Stimulated activated CD8-positive, alpha-beta memory T cell treated with anti-CD3 and anti-CD28 coated beads, Interleukin-15, amount 100 ng/mL, for 48 hours (primary cell): ENCODE data around the gene SPOCK1.
"Not testable (repeated sequence)": the region's sequence is repeated elsewhere in the genome, so short reads cannot be mapped to it uniquely, and the experiment has no call there.

ENCODE experiments used
- DNase-seq, 2 donors: peaks; one replicate each; pipeline ENCODE4 v3.0.0-alpha.2; 2020; ENCODE audit warnings: low read depth in 2 of 2

The SPOCK1 gene

DNA sequence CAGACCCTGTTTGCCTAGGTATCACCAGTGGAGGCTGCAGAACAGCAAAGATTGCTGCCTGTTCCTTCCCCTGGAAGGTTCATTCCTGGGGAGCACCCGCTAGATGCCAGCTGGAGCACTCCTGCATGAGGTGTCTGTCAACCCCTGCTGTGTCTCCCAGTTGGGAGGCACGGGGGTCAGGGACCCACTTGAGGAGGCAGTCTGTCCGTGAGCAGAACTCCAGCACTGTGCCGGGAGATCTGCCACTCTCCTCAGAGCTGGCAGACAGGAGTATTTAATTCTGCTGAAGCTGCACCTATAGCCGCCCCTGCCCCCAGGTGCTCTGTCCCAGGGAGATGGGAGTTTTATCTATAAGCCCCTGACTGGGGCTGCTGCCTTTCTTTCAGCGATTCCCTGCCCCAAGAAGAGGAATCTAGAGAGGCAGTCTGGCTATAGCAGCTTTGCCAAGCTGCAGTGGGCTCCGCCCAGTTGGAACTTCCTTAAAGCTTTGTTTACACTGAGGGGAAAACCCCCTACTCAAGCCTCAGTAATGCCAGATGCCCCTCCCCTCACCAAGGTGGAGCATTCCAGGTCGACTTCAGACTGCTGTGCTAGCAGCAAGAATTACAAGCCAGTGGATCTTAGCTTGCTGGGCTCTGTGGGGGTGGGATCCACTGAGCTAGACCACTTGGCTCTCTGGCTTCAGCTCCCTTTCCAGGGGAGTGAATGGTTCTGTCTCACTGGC lies 545.6 kb downstream of the SPOCK1 start:
- not testable (repeated sequence) for DNase-seq

DNA sequence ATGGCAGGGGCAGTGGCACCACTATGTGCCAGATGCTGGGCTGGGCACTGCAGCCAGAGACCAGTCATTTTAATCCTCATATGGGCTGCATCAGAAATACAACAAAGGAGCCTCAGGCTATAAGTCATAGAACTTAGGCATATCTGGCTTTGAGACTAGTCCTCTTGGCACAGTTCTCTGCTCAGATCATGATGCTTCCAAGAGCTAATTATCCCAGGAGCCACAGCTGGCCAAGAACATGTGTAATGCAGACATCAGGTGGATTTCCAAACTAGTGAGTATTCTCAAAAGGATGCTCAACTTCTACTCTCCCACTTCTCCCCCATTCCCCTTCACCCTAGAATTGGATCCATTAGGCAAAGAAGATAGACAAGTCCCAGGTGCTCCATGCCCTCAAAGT lies 571.6 kb downstream of the SPOCK1 start:
- DNase-seq: no peak

DNA sequence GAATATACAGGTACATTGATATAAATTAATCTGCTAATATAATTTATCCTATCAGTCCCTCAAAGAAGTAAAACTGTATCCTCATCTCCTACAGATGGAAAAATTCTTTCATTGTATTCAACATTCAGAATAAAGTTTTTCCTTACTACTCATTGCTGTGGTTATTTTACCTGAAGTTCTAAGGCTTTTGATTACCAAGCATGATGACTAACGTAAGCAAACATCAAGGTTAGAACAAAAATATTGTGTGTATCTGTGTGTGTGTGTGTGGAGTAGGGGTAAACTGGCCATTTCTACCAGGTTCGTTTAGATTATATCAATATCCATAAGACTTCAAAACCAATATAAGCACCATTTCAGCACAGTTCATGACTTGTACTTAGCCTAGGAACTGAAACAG lies 573.1 kb downstream of the SPOCK1 start:
- DNase-seq: no peak
